Suprapubic skin (tissue), 4 donors: ENCODE measurements around the gene HEPACAM2. TPM values are rescaled to one million over a fixed set of nuclear protein-coding genes. Genes with fewer than 3 reads are reported as not detected.

Experiments used
- DNase-seq, 2 donors: peaks; one replicate each; pipeline ENCODE4 v3.0.0-alpha.2; 2019; ENCODE audit warnings: low spot score in 2 of 2
- H3K27ac ChIP-seq: fragments of 200-600 bp; sonication (generic); one replicate; pipeline ENCODE4 v1.5.1; 2019
- H3K27me3 ChIP-seq: fragments of 200-600 bp; sonication (generic); one replicate; pipeline ENCODE4 v1.5.1; 2019
- H3K36me3 ChIP-seq: fragments of 200-600 bp; sonication (generic); one replicate; pipeline ENCODE4 v1.5.1; 2019
- H3K4me1 ChIP-seq: fragments of 200-600 bp; sonication (generic); one replicate; pipeline ENCODE4 v1.5.1; 2019
- H3K4me3 ChIP-seq: fragments of 200-600 bp; sonication (generic); one replicate; pipeline ENCODE4 v1.5.1; 2019; ENCODE audit warnings: mild to moderate bottlenecking
- H3K9me3 ChIP-seq: fragments of 200-600 bp; sonication (generic); one replicate; pipeline ENCODE4 v1.5.1; 2019
- EP300 ChIP-seq: sonication (generic); formaldehyde crosslinking; IDR thresholded peaks from one replicate; pipeline ENCODE4 v1.6.1; 2017; ENCODE audit warnings: antibody characterized with exemption
- POLR2A ChIP-seq, 2 donors: fragments of 450-650 bp; IDR thresholded peaks; one replicate each; pipeline ENCODE4 v1.6.1; 2017; ENCODE audit warnings: antibody characterized with exemption in 2 of 2, mild to moderate bottlenecking in 2 of 2, moderate library complexity in 2 of 2
- POLR2AphosphoS5 ChIP-seq, 3 donors: sonication (generic); formaldehyde crosslinking; IDR thresholded peaks; one replicate each; pipeline ENCODE4 v1.6.1; 2017; ENCODE audit warnings: antibody characterized with exemption in 3 of 3
- WGBS: methylation state at CpG from one replicate; pipeline ENCODE4 v1.1.5; 2018; 5-methylcytosine and 5-hydroxymethylcytosine counted together
- total RNA-seq, 4 donors: library from RNA; depleted of rRNA; stranded (reverse); fragments of >200 nt; gene quantifications; one replicate each; pipeline ENCODE4 v1.1.0, GENCODE V29; 2016
- TF ChIP-seq, protein P1 (sequence below), 2 donors: fragments of 200-600 bp in 1 of 2; fragments of 450-650 bp in 1 of 2; sonication (generic) in 1 of 2; IDR thresholded peaks; one replicate each; pipeline ENCODE4 v1.5.1; 2016 to 2019; ENCODE audit warnings: antibody characterized with exemption in 2 of 2, mild to moderate bottlenecking in 1 of 2, moderate library complexity in 1 of 2

The HEPACAM2 gene
- total RNA-seq, 4 donors from 2014 or later: 0.25 TPM; not detected in 3

- H3K4me3 ChIP-seq: no peak overlapping the region
- TF ChIP-seq POLR2A (IDR thresholded peaks at IDR 0.05) (no peak), POLR2AphosphoS5 (IDR thresholded peaks at IDR 0.05) (no peak), EP300 (no peak)
- TF ChIP-seq, protein P1, sequence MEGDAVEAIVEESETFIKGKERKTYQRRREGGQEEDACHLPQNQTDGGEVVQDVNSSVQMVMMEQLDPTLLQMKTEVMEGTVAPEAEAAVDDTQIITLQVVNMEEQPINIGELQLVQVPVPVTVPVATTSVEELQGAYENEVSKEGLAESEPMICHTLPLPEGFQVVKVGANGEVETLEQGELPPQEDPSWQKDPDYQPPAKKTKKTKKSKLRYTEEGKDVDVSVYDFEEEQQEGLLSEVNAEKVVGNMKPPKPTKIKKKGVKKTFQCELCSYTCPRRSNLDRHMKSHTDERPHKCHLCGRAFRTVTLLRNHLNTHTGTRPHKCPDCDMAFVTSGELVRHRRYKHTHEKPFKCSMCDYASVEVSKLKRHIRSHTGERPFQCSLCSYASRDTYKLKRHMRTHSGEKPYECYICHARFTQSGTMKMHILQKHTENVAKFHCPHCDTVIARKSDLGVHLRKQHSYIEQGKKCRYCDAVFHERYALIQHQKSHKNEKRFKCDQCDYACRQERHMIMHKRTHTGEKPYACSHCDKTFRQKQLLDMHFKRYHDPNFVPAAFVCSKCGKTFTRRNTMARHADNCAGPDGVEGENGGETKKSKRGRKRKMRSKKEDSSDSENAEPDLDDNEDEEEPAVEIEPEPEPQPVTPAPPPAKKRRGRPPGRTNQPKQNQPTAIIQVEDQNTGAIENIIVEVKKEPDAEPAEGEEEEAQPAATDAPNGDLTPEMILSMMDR (IDR thresholded peaks at IDR 0.05): no peak
- WGBS: 80% methylated on average over 5 of the region's 5 CpGs
- no peak for DNase-seq
- H3K36me3 ChIP-seq: peaks cover 5% of the 10 kb centered on the region
- peaks cover 3% of the 10 kb centered on the region for H3K4me1 ChIP-seq
- H3K9me3 ChIP-seq: no peaks in the 10 kb centered on the region
- no peaks in the 10 kb centered on the region for H3K27me3 ChIP-seq
- H3K27ac ChIP-seq: no peak overlapping the region
Observed at GRCh38 chr7:93249491-93250148, 23.4 kb upstream of the HEPACAM2 start.

- TF ChIP-seq, protein P1 (IDR thresholded peaks at IDR 0.05): peak; percentile 4 to 41
- TF ChIP-seq POLR2AphosphoS5 (IDR thresholded peaks at IDR 0.05) (no peak), EP300 (no peak), POLR2A (IDR thresholded peaks at IDR 0.05) (no peak)
- Histone ChIP-seq H3K4me1 (peaks cover 3% of the 10 kb centered on the region), H3K27me3 (no peaks in the 10 kb centered on the region), H3K36me3 (no peaks in the 10 kb centered on the region), H3K9me3 (no peaks in the 10 kb centered on the region), H3K4me3 (no peak overlapping the region), H3K27ac (no peak overlapping the region)
- DNase-seq: no peak
- 39% methylated on average over 9 of the region's 9 CpGs for WGBS
Observed at GRCh38 chr7:93245525-93246432, 19.5 kb upstream of the HEPACAM2 start.

DNA sequence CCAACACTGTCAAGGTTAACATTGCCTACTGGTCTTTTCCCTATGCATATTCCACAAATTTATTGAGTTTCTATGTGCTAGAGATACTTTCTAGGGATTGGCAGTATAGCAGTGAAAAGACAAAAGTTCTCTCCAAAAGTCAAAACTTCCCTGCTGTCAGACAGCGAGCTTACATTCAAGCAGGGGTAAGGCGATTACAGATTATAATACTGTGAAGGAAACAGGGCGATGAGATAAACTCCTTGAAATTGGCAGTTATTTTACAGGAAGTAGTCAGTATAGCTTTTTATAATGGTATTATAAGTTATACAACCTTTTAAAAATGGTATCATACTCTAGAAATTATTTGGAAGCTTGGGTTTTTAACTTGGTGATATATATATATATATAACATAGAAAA, 15.8 kb upstream of the HEPACAM2 start:
- Histone ChIP-seq H3K27ac (no peak overlapping the region), H3K36me3 (no peaks in the 10 kb centered on the region), H3K4me1 (peaks cover 3% of the 10 kb centered on the region), H3K9me3 (no peaks in the 10 kb centered on the region), H3K4me3 (no peak overlapping the region), H3K27me3 (no peaks in the 10 kb centered on the region)
- 96% methylated on average over 3 of the region's 3 CpGs for WGBS
- TF ChIP-seq POLR2A (IDR thresholded peaks at IDR 0.05): no peak
- no peak for TF ChIP-seq POLR2AphosphoS5 (IDR thresholded peaks at IDR 0.05)
- no peak for TF ChIP-seq EP300
- TF ChIP-seq, protein P1 (IDR thresholded peaks at IDR 0.05): no peak
- DNase-seq: no peak

- DNase-seq: no peak
- WGBS: 75% methylated on average over 4 of the region's 4 CpGs
- Histone ChIP-seq H3K4me1 (no peaks in the 10 kb centered on the region), H3K36me3 (no peaks in the 10 kb centered on the region), H3K27me3 (no peaks in the 10 kb centered on the region), H3K4me3 (no peak overlapping the region), H3K27ac (no peak overlapping the region), H3K9me3 (no peaks in the 10 kb centered on the region)
- TF ChIP-seq POLR2A (IDR thresholded peaks at IDR 0.05) (no peak), EP300 (no peak), POLR2AphosphoS5 (IDR thresholded peaks at IDR 0.05) (no peak)
- TF ChIP-seq, protein P1 (IDR thresholded peaks at IDR 0.05): no peak
Observed at GRCh38 chr7:93239824-93240223, 13.6 kb upstream of the HEPACAM2 start.

DNA sequence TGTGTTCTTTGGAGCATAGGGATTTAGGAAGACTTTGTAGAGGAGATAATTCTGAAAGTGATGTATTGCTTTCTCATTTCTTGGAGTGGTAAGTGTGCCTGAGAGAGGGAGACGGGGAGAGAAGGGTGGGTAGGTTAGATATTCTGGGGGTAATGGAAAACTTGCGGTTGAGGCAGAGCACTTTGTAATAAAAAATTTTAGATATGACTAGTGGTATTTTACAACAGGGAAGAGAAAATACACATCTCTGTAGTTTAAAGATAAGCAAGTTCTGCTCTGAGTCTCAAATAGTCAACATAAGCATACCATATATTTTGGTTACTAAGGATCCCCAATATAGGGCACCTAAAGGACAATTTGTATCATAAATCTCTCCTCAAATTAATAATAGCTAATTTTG, 12.5 kb upstream of the HEPACAM2 start:
- Histone ChIP-seq H3K4me1 (peaks cover 8% of the 10 kb centered on the region), H3K4me3 (no peak overlapping the region), H3K27me3 (no peaks in the 10 kb centered on the region), H3K9me3 (no peaks in the 10 kb centered on the region), H3K36me3 (no peaks in the 10 kb centered on the region), H3K27ac (no peak overlapping the region)
- 91% methylated on average over 2 of the region's 2 CpGs for WGBS
- no peak for DNase-seq
- TF ChIP-seq POLR2A (IDR thresholded peaks at IDR 0.05) (no peak), EP300 (no peak), POLR2AphosphoS5 (IDR thresholded peaks at IDR 0.05) (no peak)
- TF ChIP-seq, protein P1 (IDR thresholded peaks at IDR 0.05): no peak
